ENCODE measurements around the gene RAPGEF4.

The RAPGEF4 gene

GRCh38 chr2:172985139-172985892, 249.7 kb downstream of the RAPGEF4 start:
- H3K9me3 ChIP-seq (ENCODE audit: insufficient read depth, low read length) = no peaks in the 10 kb centered on the region
- H4K20me1 ChIP-seq (ENCODE audit: insufficient read depth, low read length) = no peaks in the 10 kb centered on the region
- peak overlapping the region; percentile 72 for H3K9ac ChIP-seq (ENCODE audit: low read length)
- no peak for TF ChIP-seq EZH2phosphoT487 (IDR thresholded peaks at IDR 0.05; ENCODE audit: low read depth)
- TF ChIP-seq CTCF (IDR thresholded peaks at IDR 0.05; ENCODE audit: low read depth, low read length) = no peak
- no peaks in the 10 kb centered on the region for H3K27me3 ChIP-seq (ENCODE audit: low read depth, low read length)
- peaks cover 45% of the 10 kb centered on the region for H3K4me1 ChIP-seq (ENCODE audit: low read length)
- no peaks in the 10 kb centered on the region for H3K36me3 ChIP-seq (replicated peaks; ENCODE audit: low read depth, low read length)
- peak overlapping the region; percentile 61 for H3K4me3 ChIP-seq (ENCODE audit: low read length)
- peak overlapping the region; percentile 93 for H3K27ac ChIP-seq (ENCODE audit: low read length)
- H2AFZ ChIP-seq (ENCODE audit: low read depth, low read length) = peak overlapping the region; percentile 52
- no peaks in the 10 kb centered on the region for H3K79me2 ChIP-seq (ENCODE audit: low read length)
- peak overlapping the region; percentile 83 for H3K4me2 ChIP-seq (ENCODE audit: low read length)

GRCh38 chr2:172986040-172986439, 250.4 kb downstream of the RAPGEF4 start:
- Histone ChIP-seq H3K27ac (ENCODE audit: low read length) (peak overlapping the region; percentile 93), H3K4me3 (ENCODE audit: low read length) (peak overlapping the region; percentile 61), H3K79me2 (ENCODE audit: low read length) (no peaks in the 10 kb centered on the region), H3K4me1 (ENCODE audit: low read length) (peaks cover 52% of the 10 kb centered on the region), H3K36me3 (replicated peaks; ENCODE audit: low read depth, low read length) (no peaks in the 10 kb centered on the region), H3K9me3 (ENCODE audit: insufficient read depth, low read length) (no peaks in the 10 kb centered on the region), H3K9ac (ENCODE audit: low read length) (peak overlapping the region; percentile 72), H4K20me1 (ENCODE audit: insufficient read depth, low read length) (no peaks in the 10 kb centered on the region), H3K27me3 (ENCODE audit: low read depth, low read length) (no peaks in the 10 kb centered on the region), H3K4me2 (ENCODE audit: low read length) (peak overlapping the region; percentile 83), H2AFZ (ENCODE audit: low read depth, low read length) (peak overlapping the region; percentile 52; the same call in 1 of the 2 replicates)
- TF ChIP-seq CTCF (IDR thresholded peaks at IDR 0.05; ENCODE audit: low read depth, low read length) (no peak), EZH2phosphoT487 (IDR thresholded peaks at IDR 0.05; ENCODE audit: low read depth) (no peak)

GRCh38 chr2:172988728-172989127, 253.1 kb downstream of the RAPGEF4 start:
- no peak overlapping the region for H3K27ac ChIP-seq (ENCODE audit: low read length)
- H3K4me1 ChIP-seq (ENCODE audit: low read length) = peaks cover 49% of the 10 kb centered on the region
- H3K9me3 ChIP-seq (ENCODE audit: insufficient read depth, low read length) = no peaks in the 10 kb centered on the region
- no peak overlapping the region for H3K4me2 ChIP-seq (ENCODE audit: low read length)
- no peaks in the 10 kb centered on the region for H3K79me2 ChIP-seq (ENCODE audit: low read length)
- TF ChIP-seq CTCF (IDR thresholded peaks at IDR 0.05; ENCODE audit: low read depth, low read length) (no peak), EZH2phosphoT487 (IDR thresholded peaks at IDR 0.05; ENCODE audit: low read depth) (no peak)
- no peaks in the 10 kb centered on the region for H4K20me1 ChIP-seq (ENCODE audit: insufficient read depth, low read length)
- H3K36me3 ChIP-seq (replicated peaks; ENCODE audit: low read depth, low read length) = no peaks in the 10 kb centered on the region
- no peak overlapping the region for H2AFZ ChIP-seq (ENCODE audit: low read depth, low read length)
- no peaks in the 10 kb centered on the region for H3K27me3 ChIP-seq (ENCODE audit: low read depth, low read length)
- H3K4me3 ChIP-seq (ENCODE audit: low read length) = no peak overlapping the region
- no peak overlapping the region for H3K9ac ChIP-seq (ENCODE audit: low read length)

GRCh38 chr2:172991031-172991430, 255.4 kb downstream of the RAPGEF4 start:
- H3K9ac ChIP-seq (ENCODE audit: low read length) = no peak overlapping the region
- H4K20me1 ChIP-seq (ENCODE audit: insufficient read depth, low read length) = no peaks in the 10 kb centered on the region
- peaks cover 32% of the 10 kb centered on the region for H3K4me1 ChIP-seq (ENCODE audit: low read length)
- H3K27me3 ChIP-seq (ENCODE audit: low read depth, low read length) = no peaks in the 10 kb centered on the region
- no peak overlapping the region for H3K4me3 ChIP-seq (ENCODE audit: low read length)
- no peaks in the 10 kb centered on the region for H3K36me3 ChIP-seq (replicated peaks; ENCODE audit: low read depth, low read length)
- H3K27ac ChIP-seq (ENCODE audit: low read length) = no peak overlapping the region
- H3K9me3 ChIP-seq (ENCODE audit: insufficient read depth, low read length) = no peaks in the 10 kb centered on the region
- no peak overlapping the region for H2AFZ ChIP-seq (ENCODE audit: low read depth, low read length)
- no peaks in the 10 kb centered on the region for H3K79me2 ChIP-seq (ENCODE audit: low read length)
- H3K4me2 ChIP-seq (ENCODE audit: low read length) = no peak overlapping the region
- TF ChIP-seq CTCF (IDR thresholded peaks at IDR 0.05; ENCODE audit: low read depth, low read length) (no peak), EZH2phosphoT487 (IDR thresholded peaks at IDR 0.05; ENCODE audit: low read depth) (no peak)
